Measurements from ENCODE around the gene GSE1. TPM values are rescaled to one million over a fixed set of nuclear protein-coding genes. Genes with fewer than 3 reads are reported as not detected.

Gene GSE1
- total and polyA plus RNA-seq, 2 donors from 2014 or later, result 9.5 to 92.8 TPM

- intact Hi-C loops (cut with DNase I), result no loop called here
- no peak overlapping the region for H3K4me3 ChIP-seq (ENCODE audit: low read length in 3 of 3)
- H3K27me3 ChIP-seq (ENCODE audit: control insufficient read depth, insufficient read depth, low read length), result no peaks in the 10 kb centered on the region
- TF ChIP-seq CTCF (IDR thresholded peaks at IDR 0.05; ENCODE audit: borderline replicate concordance, extremely low read depth, insufficient read depth), result no peak
- no peaks in the 10 kb centered on the region for H3K9me3 ChIP-seq (ENCODE audit: control insufficient read depth in 2 of 3, insufficient read depth in 1 of 3, low read length in 3 of 3)
- no peak overlapping the region for H3K27ac ChIP-seq (ENCODE audit: low read depth in 2 of 2, low read length in 2 of 2)
- H3K9ac ChIP-seq (ENCODE audit: low read length in 3 of 3), result no peak overlapping the region
- H3K4me1 ChIP-seq (ENCODE audit: control insufficient read depth in 2 of 3, insufficient read depth in 2 of 3, low read depth in 1 of 3, low read length in 3 of 3), result peaks cover 0 to 2% (median 0%) of the 10 kb centered on the region in 3 donors
- FAIRE-seq (no peak), DNase-seq (peak in 1 of 5 donors; percentile 29)
- no peaks in the 10 kb centered on the region for H3K36me3 ChIP-seq (ENCODE audit: control insufficient read depth in 2 of 3, insufficient read depth in 3 of 3, low read length in 3 of 3)
Observed at GRCh38 chr16:85686912-85687591, 73.9 kb downstream of the GSE1 start.

- intact Hi-C loops (cut with DNase I), result no loop called here
- DNase-seq (peak in 1 of 5 donors; percentile 75), FAIRE-seq (no peak)
- Histone ChIP-seq H3K4me1 (ENCODE audit: control insufficient read depth in 2 of 3, insufficient read depth in 2 of 3, low read depth in 1 of 3, low read length in 3 of 3) (peaks cover 0 to 2% (median 0%) of the 10 kb centered on the region in 3 donors), H3K27me3 (ENCODE audit: control insufficient read depth, insufficient read depth, low read length) (no peaks in the 10 kb centered on the region), H3K36me3 (ENCODE audit: control insufficient read depth in 2 of 3, insufficient read depth in 3 of 3, low read length in 3 of 3) (no peaks in the 10 kb centered on the region), H3K9ac (ENCODE audit: low read length in 3 of 3) (no peak overlapping the region), H3K9me3 (ENCODE audit: control insufficient read depth in 2 of 3, insufficient read depth in 1 of 3, low read length in 3 of 3) (no peaks in the 10 kb centered on the region), H3K4me3 (ENCODE audit: low read length in 3 of 3) (peak overlapping the region in 1 of 3 donors; percentile 59), H3K27ac (ENCODE audit: low read depth in 2 of 2, low read length in 2 of 2) (no peak overlapping the region)
- TF ChIP-seq CTCF (IDR thresholded peaks at IDR 0.05; ENCODE audit: borderline replicate concordance, extremely low read depth, insufficient read depth), result no peak
Observed at GRCh38 chr16:85687651-85688471, 74.7 kb downstream of the GSE1 start.

GRCh38 chr16:85688586-85689284 is 75.6 kb downstream of the GSE1 start, which contains the start of gene GINS2:
GINS2 (minus strand) TSS chr16:85688954; CDS start chr16:85688898, 56 bp downstream.
- DNase-seq, result peak; percentile 93 to 96 (median 96)
- intact Hi-C loops (cut with DNase I), result no loop called here
- Histone ChIP-seq H3K27ac (ENCODE audit: low read depth in 2 of 2, low read length in 2 of 2) (no peak within 1 kb of the TSS), H3K27me3 (ENCODE audit: control insufficient read depth, insufficient read depth, low read length) (no peaks in the 10 kb centered on the region), H3K9ac (ENCODE audit: low read length in 3 of 3) (no peak within 1 kb of the TSS), H3K9me3 (ENCODE audit: control insufficient read depth in 2 of 3, insufficient read depth in 1 of 3, low read length in 3 of 3) (no peaks in the 10 kb centered on the region), H3K4me3 (ENCODE audit: low read length in 3 of 3) (peak within 1 kb of the TSS; percentile 56 to 61 (median 59)), H3K36me3 (ENCODE audit: control insufficient read depth in 2 of 3, insufficient read depth in 3 of 3, low read length in 3 of 3) (no peaks in the 10 kb centered on the region), H3K4me1 (ENCODE audit: control insufficient read depth in 2 of 3, insufficient read depth in 2 of 3, low read depth in 1 of 3, low read length in 3 of 3) (peaks cover 0 to 2% (median 0%) of the 10 kb centered on the region in 3 donors)
- no peak for FAIRE-seq
- TF ChIP-seq CTCF (IDR thresholded peaks at IDR 0.05; ENCODE audit: borderline replicate concordance, extremely low read depth, insufficient read depth), result no peak

Measured in kidney (tissue), 14 donors.